NCI-H1092 treated with DMSO at 0.1 percent for 48 hours (cell line): Measurements from ENCODE around the gene JAG1.

ENCODE experiments used
- DNase-seq: peaks from one replicate; lab custom pipeline; 2025; lab: John Stamatoyannopoulos, UW

JAG1 gene

DNA sequence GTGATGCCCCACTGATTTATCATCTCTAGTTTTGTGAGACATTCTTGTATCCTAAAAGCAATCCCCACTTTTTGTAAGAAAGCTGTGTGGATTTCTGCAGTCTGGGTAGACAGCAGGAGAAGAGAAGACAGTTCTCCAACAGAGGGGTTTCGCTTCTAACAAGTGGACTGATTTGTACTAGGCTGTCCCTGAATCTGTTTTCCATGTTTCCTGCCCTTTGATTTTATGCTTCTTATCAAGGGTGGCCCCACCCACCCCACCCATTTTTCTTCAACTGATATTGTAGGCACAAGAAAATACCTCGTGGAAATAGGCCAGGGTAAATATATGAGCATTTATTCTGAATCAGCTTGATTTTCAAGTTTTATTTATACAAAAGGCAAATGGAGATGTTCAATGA, 25.7 kb upstream of the JAG1 start:
- no peak for DNase-seq

DNA sequence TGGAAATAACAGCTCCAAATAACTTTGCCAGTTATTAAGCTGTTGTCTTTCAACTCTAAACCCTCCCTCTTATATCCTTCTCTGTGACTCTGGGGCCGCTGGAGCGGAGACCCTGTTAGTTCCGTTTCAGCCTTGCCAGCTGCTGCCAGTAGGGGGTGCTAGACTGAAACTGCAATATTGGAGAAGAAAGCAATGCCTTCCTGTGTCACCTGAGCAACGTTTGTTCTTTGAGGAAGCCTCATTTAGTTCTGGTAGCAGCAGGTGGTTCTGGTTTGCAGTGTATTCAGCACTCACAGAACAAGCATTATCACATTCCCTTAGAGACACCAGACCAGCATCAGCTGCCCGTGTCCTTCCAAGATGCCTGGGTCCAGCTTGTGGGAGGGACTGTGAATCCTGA, 22.9 kb upstream of the JAG1 start:
- DNase-seq: no peak

DNA sequence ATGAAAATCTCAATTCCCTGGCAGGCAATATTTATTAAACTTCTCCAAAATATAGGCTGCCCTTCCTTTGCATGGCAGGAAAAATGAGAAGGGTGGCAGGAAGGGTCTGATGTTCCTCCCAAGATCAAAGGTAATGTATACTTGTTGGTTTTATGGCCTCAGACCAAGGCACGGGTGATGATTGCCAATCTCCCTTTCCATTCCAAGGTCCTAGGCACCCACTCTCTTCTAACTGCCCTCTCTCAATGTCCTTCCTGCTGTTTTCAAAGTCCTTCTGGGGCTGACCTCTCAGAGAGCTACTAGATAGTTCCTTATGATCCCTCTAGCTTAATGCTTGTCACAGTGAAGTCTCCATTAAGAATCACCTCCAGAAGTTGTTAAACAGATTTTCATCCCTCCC, 15.6 kb upstream of the JAG1 start:
- DNase-seq: no peak

DNA sequence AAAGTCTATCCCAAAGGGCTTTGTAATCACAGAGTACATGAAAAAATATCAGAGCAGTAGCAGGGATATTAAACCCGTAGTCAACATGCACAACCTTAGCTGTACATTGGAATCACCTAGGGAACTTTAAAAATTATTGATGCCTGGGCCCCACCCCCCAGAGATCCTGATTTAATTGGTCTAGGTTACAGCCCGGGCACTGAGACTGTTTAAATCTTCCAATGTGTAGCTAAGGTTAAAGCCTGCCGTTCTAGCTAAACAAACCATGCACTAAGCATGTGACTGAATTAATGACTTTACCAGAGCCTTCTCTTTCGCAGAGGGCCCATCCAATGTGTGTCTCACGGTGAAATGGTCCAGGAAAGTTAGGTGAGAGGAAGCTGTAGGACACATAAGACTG, 14.1 kb upstream of the JAG1 start:
- no peak for DNase-seq

DNA sequence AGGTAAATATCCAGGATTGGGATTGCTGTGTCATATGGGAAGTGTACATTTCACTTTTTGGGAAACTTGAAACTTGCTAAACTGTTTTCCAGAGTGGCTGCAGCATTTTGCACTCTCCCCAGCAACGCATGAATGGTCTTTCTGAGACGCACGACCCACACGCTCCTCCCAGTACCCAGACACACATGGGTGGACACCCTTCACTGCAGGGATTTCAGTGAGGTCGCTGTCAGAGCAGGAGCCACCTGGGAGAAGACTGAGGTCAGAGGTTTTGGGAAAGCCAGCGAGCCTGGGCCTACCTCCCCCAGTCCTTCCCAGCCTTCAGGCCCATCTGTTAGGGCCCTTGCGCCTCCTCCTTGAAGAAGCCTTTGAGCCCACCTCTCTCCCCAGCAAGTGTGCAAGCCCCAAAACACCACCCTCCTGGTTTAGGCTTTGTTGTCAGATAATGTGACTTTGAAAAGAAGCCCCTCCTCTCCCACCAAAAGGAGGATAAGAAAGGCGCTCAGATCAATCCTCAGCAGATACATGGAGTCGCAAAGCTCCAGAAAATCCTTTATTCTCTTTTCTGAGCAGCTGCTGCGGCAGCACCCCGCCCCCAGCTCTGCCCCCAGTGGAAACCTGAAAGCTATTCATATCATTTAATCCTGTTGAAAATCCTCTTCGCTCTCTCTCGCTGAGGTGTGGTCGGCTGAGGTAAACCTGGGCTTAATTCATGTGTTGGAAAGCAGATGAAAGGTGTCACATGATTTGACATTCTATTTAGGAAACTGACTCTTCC, 12.7 kb upstream of the JAG1 start:
- no peak for DNase-seq

DNA sequence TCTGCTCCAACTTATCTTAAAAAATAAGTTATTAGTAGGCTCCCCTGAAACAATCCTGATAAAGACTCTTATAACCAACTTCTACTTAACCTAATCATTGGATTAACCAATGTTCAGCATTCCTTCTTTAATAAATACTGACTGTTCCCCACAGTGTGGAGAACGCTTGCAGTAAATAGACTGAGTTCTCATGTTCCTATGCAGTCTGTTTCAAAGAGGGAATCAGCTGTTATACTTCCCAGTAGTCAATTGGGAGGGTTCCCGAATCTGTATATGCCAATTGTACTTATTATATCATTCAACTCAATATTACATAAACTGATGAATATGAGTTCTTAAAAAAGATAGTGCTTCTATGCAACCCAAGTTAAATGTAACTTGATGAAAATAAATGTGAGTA, 9.7 kb upstream of the JAG1 start:
- no peak for DNase-seq

DNA sequence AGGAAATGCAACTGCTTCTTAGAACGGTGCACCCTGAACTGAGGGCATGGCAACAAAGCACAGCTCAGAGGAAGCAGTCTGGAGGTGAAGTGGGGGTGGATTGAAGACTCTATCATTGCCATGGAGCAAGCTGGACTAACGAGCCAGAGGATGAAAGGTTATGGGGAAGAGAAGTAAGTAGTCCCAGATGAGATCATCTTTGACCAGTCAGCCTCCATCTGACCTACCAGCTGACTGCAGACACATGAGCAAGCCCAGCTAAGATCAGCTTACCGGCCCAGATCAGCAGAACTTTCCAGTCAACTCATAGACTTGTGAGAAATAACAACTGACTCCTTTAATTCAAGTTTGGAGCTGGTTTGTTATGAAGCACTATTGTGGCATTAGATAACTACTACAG, 9.1 kb upstream of the JAG1 start:
- no peak for DNase-seq

DNA sequence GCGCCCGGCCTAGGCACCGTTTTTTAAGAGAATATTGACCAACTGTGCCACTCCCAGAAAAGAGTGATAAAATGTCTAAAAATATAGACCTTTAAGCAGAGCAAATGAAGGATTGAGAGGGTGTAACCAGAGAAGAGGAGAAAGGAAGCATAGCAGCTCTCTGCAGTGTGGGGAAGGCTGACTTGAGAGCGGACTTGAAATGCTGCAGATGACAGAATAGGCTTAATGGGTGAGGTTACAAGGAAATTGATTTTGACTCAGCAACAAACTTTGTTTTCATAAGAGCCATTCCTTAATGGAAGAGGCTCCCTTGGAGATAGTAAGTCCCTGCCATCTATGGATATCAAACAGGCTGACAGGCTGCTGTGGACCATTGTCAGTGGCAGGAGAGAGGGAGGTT, 7.7 kb upstream of the JAG1 start:
- DNase-seq: no peak

DNA sequence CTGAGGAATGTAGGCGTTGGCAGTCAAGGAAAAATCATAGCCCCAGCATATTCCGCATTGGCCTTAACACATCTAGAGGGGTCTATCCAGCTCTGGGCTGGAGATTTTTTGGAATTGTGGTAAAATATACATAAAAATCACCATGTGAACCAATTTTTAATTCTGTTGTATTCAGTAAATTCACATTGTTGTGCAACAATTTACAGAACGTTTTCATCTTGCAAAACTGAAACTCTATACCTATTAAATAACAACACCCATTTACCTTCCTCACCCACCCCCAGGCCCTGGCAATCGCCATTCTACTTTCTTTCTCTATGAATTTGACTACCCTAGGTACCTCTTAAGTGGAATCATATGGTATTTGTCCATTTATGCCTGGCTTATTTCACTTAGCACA, 6.8 kb upstream of the JAG1 start:
- DNase-seq: no peak

DNA sequence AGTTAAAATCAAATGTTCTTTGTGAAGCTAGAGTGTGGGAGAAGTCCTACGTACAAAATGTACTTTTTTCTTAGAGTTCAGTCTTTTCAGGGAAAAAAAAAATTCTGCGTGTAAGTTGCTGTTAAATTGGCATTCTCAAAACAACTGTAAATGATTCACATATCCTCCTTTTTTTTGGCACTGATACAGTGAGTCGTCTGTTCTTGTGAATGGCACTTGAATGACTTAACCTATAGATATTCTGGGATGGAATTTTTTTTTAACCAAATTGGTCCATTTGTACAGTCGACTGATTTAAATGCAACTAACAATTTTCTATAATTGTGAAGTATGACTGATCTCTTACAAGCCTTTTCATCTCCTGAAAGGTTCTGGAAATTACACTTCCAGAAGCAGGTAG, 5.5 kb upstream of the JAG1 start:
- no peak for DNase-seq

DNA sequence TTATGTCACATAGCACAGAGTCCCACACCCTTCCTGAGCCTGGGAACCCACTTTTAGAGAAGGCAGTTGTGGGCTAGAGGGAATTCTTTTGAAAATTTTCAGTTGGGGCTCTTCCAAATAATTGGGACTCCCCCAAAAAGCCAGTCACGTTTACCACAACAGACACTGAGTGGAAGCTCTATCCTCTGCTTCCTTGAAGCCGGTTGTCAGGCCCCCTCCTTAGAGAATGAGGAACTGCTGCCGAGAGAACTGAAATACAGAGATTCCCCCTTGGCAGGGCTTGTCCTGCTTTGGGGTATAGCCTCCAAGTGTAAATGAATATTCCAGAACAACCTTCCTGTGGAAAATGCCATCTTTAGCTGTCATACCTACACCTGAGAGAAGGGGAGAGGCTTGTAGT, 2.7 kb upstream of the JAG1 start:
- DNase-seq: no peak

DNA sequence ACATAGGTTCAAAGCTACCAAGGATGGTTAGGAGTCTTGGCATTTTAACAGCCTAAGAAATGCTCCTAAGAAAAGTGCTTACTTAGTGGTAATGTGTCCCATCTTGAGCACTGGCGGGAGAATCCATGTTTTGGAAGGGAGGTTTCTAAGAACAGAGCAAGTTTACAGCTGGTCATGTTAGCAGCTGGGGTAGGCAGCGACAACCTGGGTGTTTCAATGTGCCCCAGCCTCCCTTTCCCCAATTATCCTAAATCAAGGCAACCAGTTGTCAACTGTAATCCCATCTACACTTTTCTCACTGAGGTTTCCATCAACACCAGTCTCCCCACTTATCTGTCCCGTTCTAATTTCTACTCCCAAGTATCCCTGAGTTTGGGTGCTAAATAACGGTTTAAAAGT, 1.6 kb upstream of the JAG1 start:
- no peak for DNase-seq

DNA sequence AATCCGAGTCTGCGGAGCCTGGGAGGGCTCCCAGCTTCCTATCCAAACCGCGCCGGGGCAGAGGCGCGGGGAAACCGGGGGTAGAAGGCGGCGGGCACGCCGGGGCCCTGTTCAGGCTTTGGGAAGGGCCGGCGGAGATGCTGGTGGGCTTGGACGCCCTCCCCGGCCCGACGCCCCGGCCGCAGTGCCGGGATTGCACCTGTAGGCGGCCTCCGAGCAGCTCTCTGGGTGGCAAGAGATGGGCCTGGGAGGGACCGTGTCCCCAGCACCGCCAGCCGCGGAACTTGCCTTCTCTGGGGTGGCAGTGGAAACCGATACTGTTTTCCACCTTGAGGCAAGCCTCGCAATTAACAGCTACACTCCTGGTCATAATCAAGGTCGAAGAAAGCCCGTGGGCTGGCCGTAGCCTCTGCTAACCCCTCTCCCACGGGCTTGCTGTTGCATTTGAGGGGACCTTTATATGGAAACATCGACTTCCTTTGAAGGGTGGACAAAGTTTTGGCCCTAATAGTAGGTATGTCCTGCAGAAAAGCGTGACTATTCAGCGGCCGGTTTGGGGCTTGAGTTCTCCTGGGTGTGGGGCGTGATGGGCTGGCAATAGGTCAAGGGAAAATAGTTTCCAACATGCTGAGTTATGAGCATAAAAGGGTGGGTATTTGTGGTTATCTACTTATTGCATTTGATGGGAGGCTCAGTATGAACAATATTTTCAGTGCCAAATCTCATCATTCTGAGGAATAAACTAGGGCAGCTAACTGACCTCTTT, 1.1 kb upstream of the JAG1 start:
- DNase-seq: peak; percentile 64

DNA sequence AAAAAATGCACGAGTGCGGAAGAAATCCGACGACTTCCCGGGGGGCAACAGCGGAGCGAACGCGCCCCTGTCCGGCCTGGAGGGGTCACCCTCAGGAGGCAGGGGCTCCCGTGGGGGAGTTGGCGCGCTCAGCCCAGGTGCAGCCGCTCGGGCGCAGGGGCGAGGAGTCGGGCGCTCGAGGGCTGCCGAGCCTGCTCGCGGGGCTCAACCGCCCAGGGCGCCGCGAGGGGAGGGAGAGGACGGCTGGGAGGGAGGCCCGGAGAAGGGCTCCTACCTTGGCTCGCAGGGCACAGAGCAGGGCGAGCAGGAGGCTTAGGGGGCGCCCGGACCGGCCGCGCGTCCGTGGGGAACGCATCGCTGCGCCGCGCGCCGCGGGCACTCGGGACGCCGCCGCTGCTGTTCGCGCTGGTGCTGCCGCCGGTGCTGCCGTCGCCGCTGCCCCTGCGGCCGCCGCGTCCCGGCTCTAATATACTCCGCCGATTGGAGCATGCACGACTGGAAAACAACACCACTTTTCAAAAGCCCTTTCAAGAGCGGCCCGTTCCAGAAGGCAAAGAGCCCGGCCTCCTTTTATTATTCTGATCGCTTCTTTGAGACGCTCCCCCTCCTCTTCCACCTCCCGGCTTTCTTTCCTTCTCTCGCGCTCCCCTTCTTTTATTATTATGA, 490 bp downstream of the JAG1 start:
- peak; percentile 78 for DNase-seq

DNA sequence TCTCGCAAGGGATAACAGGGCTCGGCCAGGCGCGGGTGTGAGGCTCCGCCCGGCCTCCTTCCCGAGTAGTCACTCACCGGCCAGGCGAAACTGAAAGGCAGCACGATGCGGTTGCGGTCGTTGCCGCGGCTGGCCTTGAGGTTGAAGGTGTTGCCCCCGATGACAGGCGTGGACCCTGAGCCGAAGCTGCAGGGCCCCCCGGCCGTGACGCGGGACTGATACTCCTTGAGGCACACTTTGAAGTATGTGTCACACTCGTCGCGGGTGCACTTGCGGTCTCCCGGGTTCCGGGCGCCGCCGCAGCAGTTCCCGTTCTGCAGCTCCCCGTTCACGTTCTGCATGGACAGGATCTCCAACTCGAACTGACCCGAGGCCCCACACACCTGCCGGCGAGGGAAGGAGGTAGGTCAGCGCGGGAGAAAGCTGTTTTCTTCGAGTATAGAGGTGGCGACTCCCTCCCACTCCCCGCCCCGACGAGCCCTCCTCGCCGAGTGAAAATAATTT, 1.1 kb downstream of the JAG1 start:
- DNase-seq: peak; percentile 48

DNA sequence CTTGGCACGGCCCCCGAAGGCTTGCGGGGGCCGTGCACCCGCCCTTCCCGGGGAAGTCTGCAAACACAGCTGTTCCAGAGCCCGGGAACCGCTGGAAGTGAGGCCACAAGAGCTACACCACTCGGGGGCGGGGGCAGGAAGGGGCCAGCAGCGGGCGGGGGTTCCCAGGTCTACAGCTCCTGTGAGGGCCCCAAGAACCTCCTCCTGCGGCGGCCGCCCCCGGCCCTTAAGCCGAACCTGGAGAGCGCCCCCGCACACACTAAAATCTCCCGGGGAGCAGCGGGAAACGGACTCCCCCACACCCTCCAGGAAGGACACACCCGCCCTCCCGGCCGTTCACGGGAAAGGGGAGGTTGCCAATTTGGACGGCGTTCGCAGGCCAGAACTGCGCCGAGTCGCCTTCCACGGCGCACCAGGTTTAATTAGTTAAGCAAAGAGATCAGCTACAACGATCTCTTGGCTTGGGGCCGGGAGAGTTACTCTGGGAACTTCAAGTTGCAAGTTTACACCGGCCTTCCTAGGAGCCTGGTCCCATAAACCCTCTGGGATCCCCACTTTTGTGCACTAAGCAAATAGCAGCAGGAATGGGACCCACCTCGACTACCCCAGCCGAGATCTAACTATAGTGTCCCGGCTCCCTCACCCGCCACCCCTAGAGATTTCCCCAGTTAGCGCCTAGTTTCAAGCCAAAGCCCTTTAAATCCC, 1.7 kb downstream of the JAG1 start:
- DNase-seq: peak; percentile 61

DNA sequence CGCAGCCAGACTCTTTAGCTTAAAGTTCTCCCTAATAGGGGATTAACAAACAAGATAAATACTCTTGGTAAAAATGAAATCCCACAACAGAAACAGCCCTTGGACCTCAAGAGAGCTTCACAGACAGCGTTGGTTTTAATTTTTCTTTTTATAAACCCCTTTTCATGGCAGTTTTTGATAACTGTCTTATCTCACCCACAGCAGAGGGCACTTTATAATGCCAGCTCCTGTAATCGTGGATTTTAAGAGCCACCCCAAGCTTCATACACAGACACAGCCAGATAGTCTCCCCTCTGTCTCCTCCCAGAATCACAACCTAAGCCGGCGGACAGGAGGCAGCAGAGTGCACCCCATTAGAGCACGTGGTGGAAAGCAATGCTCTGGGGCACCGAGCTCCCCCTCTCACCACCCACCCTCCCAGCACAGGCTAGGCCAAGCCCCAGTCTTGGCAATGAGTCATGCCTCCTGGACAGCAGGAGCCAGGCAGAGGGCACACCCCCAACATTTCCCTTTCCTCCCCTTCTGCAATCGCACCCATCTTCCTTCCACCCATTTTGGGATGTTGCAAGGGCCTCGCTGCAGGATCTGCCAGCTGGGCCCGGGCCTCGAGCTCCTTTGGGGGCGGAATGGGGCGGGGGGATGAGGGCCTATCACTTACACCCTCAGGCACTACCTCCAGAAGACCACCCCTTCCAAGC, 2.4 kb downstream of the JAG1 start:
- DNase-seq: peak; percentile 61

DNA sequence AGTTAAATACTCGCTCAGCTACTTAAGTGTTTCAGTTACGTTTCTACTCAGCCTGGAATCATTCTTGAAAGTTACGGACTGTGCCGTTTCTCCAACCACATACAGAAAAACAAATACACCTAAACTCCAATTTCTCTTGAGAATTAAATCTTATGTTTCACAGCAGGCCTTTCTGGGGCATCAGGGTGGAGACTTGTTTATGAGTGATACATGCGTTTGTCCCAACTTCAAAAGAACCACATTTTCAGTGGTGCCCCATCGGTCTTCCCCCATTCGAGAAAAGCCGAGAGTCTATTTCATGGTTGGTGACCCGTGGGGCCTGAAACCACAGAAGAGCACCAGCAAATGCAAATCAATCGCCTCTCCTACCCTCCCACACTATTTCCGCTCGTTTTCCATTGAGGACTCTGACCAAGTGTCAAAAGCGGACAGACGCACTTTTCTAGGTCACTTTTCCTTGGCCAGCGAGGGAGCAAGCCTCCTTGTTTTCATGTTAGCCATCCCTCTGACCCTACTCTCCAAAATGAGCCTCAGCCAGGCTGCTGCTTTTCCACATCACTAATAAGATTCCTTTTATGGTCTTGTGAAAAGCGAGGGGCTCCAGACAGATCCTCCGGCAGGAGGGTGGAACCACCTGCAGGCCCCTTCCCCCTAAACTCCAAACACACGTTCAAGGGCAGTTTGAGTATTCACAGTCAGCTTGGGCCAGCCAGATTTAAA, 3.1 kb downstream of the JAG1 start:
- no peak for DNase-seq

DNA sequence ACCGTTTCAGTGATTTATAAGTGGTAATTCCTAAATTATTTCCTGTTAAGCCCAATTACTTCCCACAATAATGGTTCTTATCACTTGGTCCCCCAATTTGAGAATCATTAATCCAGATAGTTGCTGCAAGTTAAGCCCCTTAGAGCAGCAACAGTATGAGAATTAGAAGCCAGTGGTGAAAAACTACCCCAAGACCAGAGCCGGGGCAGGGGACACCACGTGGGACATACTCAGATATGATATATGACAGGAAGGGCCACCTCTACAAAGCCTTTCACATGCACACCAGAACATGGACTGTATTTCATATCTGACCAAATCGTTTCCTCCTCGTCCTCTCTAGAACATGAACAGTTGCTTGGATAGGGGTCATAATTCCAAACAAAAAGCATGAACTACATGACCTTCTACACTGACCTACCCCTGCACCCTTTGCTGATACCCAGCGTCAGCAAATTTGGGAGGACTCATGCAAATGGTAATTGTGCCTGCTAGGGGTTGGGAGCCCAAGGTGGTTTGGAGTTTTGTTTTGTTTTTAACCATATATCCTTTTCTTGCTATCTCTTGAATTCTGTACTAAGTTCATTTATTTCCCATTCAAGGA, 3.9 kb downstream of the JAG1 start:
- DNase-seq: no peak

DNA sequence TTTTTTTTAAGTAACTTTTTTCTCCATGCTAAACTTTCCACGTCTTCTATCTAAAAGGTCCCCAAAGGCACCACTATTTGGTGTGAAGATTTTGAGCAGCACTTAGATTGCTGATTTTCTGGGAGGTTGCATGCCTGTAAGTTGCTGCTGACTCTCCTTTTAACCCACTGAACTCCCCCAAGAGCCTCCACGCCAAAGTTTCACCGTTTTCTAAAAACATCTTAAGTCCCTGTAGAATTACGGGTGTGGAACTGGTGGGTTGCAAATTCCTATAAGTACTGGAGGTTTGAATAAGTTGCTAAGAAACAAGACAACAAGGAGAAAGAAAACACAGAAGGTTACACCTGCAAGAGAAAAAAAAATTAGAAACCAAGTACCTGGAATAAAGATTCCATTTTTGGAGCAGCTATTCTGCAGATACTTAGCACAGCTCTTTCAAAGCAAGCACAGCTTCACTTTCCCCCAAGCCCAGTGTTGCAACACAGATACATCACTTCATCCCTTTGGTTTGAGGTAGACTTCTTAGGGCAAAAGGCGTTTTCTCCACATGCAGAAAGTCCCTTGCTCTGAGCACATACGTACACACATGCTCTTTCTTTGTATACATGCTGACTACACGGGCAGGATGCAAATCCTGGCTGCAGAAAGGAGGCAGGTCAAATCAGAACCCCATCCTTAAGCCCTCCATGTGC, 5.0 kb downstream of the JAG1 start:
- no peak for DNase-seq
